ENCODE measurements around the gene MAP2.

- TF ChIP-seq CTCF (conservative IDR thresholded peaks at IDR 0.05 in 1 of 2, IDR thresholded peaks at IDR 0.05 in 1 of 2; ENCODE audit: low read depth in 1 of 2, low read length in 2 of 2) = no peak
- TF ChIP-seq EZH2 (IDR thresholded peaks at IDR 0.05; ENCODE audit: low read length, missing control alignments) = no peak
Measured at GRCh38 chr2:209694748-209695147, 270.9 kb downstream of the MAP2 start.
